PC-9 (cell line): ENCODE results near the gene ART4. TPM values are rescaled to one million over a fixed set of nuclear protein-coding genes. Genes with fewer than 3 reads are reported as not detected.

Experiments used
- BruUV-seq: library from RNA; stranded (reverse); fragments of 400-500 nt; replicated peaks from 2 replicates; lab custom pipeline; 2021; lab: Mats Ljungman, UMichigan
- CTCF ChIA-PET: fragments of 300-600 bp; sonication (Branson Sonifier 250); formaldehyde crosslinking; loops from one replicate; lab custom pipeline; 2022; ENCODE audit warnings: antibody characterized with exemption; lab: Charles Lee
- POLR2A ChIA-PET: fragments of 300-600 bp; sonication (Branson Sonifier 250); formaldehyde crosslinking; loops from one replicate; lab custom pipeline; 2022; ENCODE audit warnings: antibody characterized with exemption; ENCODE audit not compliant: unreplicated experiment; lab: Charles Lee
- DNase-seq, 2 experiments: peaks; one replicate each; pipeline versions ENCODE4 v3.0.0 to v3.0.0-alpha.2; 2015 to 2022; ENCODE audit warnings: mixed read lengths in 1 of 2
- H2AFZ ChIP-seq: fragments of 200-600 bp; sonication (generic); 2 replicates; pipeline ENCODE4 v1.8.1; 2017; ENCODE audit warnings: antibody characterized with exemption
- H3F3A ChIP-seq: fragments of 200-600 bp; sonication (generic); 2 replicates; pipeline ENCODE4 v1.8.1; 2017; ENCODE audit warnings: antibody characterized with exemption, mild to moderate bottlenecking, low read depth; ENCODE audit not compliant: insufficient read depth
- H3K27ac ChIP-seq: fragments of 200-600 bp; sonication (generic); 2 replicates; pipeline ENCODE4 v1.6.1; 2016; ENCODE audit warnings: mixed run types
- H3K27me3 ChIP-seq: fragments of 200-600 bp; sonication (generic); 2 replicates; pipeline ENCODE4 v1.6.1; 2016; ENCODE audit warnings: low read depth, mixed run types; ENCODE audit not compliant: insufficient read depth
- H3K36me3 ChIP-seq: fragments of 200-600 bp; sonication (generic); 2 replicates; pipeline ENCODE4 v1.6.1; 2016; ENCODE audit warnings: low read depth, mixed run types
- H3K4me1 ChIP-seq: fragments of 200-600 bp; sonication (generic); replicated peaks from 2 replicates; pipeline ENCODE4 v1.6.1; 2016; ENCODE audit warnings: mixed run types; ENCODE audit not compliant: insufficient read depth
- H3K4me2 ChIP-seq: fragments of 200-600 bp; sonication (generic); 2 replicates; pipeline ENCODE4 v1.6.1; 2017; ENCODE audit warnings: mixed run types
- H3K4me3 ChIP-seq: fragments of 200-600 bp; sonication (generic); 2 replicates; pipeline ENCODE4 v1.6.1; 2016; ENCODE audit warnings: mixed run types
- H3K79me2 ChIP-seq: fragments of 200-600 bp; sonication (generic); 2 replicates; pipeline ENCODE4 v1.6.1; 2017; ENCODE audit warnings: low read depth, mixed run types
- H3K9me2 ChIP-seq: fragments of 200-600 bp; sonication (generic); 2 replicates; pipeline ENCODE4 v1.8.1; 2017; ENCODE audit warnings: mild to moderate bottlenecking; ENCODE audit not compliant: insufficient read depth
- H3K9me3 ChIP-seq: fragments of 200-600 bp; sonication (generic); 2 replicates; pipeline ENCODE4 v1.8.1; 2016; ENCODE audit warnings: low read depth; ENCODE audit not compliant: insufficient read depth
- H4K20me1 ChIP-seq: fragments of 200-600 bp; sonication (generic); 2 replicates; pipeline ENCODE4 v1.8.1; 2017; ENCODE audit not compliant: insufficient read depth
- CTCF ChIP-seq: fragments of 200-600 bp; sonication (generic); conservative IDR thresholded peaks from 2 replicates; pipeline ENCODE4 v1.6.1; 2017; ENCODE audit warnings: mixed run types, antibody characterized with exemption, mild to moderate bottlenecking, moderate library complexity
- EZH2 ChIP-seq: fragments of 200-600 bp; sonication (generic); IDR thresholded peaks from 2 replicates; pipeline ENCODE4 v1.8.0; 2017; ENCODE audit warnings: antibody characterized with exemption, low read depth
- intact Hi-C: fragments of 100-400 bp; cut with micrococcal nuclease; formaldehyde crosslinking; loops from one replicate; pipeline ENCODE4 v1.10.0; 2022; ENCODE audit not compliant: unreplicated experiment
- total RNA-seq: library from RNA; stranded (reverse); gene quantifications from 2 replicates; pipeline ENCODE4 v1.2.3, GENCODE V29; 2021

ART4 gene
- total RNA-seq, 1 experiment from 2014 or later, result not detected

GRCh38 chr12:14795028-14795448 is 48.3 kb downstream of the ART4 start:
- Histone ChIP-seq H2AFZ (no peak overlapping the region), H3K27ac (no peak overlapping the region), H4K20me1 (no peaks in the 10 kb centered on the region), H3K4me2 (no peak overlapping the region), H3K9me2 (no peaks in the 10 kb centered on the region), H3K79me2 (peaks cover 28% of the 10 kb centered on the region), H3K9me3 (no peaks in the 10 kb centered on the region), H3K4me3 (no peak overlapping the region), H3K36me3 (peaks cover 56% of the 10 kb centered on the region), H3K27me3 (no peaks in the 10 kb centered on the region), H3K4me1 (no peaks in the 10 kb centered on the region), H3F3A (no peaks in the 10 kb centered on the region)
- CTCF ChIA-PET, result no interaction called here
- intact Hi-C loops, result no loop called here
- no TSS peak for BruUV-seq
- TF ChIP-seq CTCF (no peak), EZH2 (no peak)
- DNase-seq, result no peak
- POLR2A ChIA-PET, result interaction anchor here (0.7 kb wide), 1 partner anchor 427 kb away, joined by 13 read pairs; no protein-coding TSS in a partner anchor

GRCh38 chr12:14785568-14785967 is 57.8 kb downstream of the ART4 start:
- no peak overlapping the region for H2AFZ ChIP-seq
- H3K4me2 ChIP-seq, result no peak overlapping the region
- ChIA-PET POLR2A (no interaction called here), CTCF (no interaction called here)
- H3K27ac ChIP-seq, result no peak overlapping the region
- H3K4me3 ChIP-seq, result no peak overlapping the region
- BruUV-seq, result no TSS peak
- H3K9me3 ChIP-seq, result no peaks in the 10 kb centered on the region
- H3K79me2 ChIP-seq, result no peaks in the 10 kb centered on the region
- H3K36me3 ChIP-seq, result peaks cover 23% of the 10 kb centered on the region
- intact Hi-C loops, result no loop called here
- TF ChIP-seq EZH2, result no peak
- peaks cover 12% of the 10 kb centered on the region for H3F3A ChIP-seq
- DNase-seq, result no peak
- no peaks in the 10 kb centered on the region for H3K9me2 ChIP-seq
- H4K20me1 ChIP-seq, result no peaks in the 10 kb centered on the region
- no peaks in the 10 kb centered on the region for H3K4me1 ChIP-seq
- H3K27me3 ChIP-seq, result no peaks in the 10 kb centered on the region

GRCh38 chr12:14784471-14784870 is 58.9 kb downstream of the ART4 start:
- Histone ChIP-seq H3K4me1 (no peaks in the 10 kb centered on the region), H3K4me2 (no peak overlapping the region), H3K36me3 (peaks cover 12% of the 10 kb centered on the region; the same call in 1 of the 2 replicates), H3K4me3 (no peak overlapping the region), H2AFZ (no peak overlapping the region), H3K79me2 (no peaks in the 10 kb centered on the region), H3F3A (peaks cover 12% of the 10 kb centered on the region), H3K27me3 (no peaks in the 10 kb centered on the region), H3K27ac (no peak overlapping the region), H4K20me1 (no peaks in the 10 kb centered on the region), H3K9me3 (no peaks in the 10 kb centered on the region), H3K9me2 (no peaks in the 10 kb centered on the region)
- CTCF ChIA-PET, result no interaction called here
- intact Hi-C loops, result no loop called here
- no peak for DNase-seq
- no TSS peak for BruUV-seq
- POLR2A ChIA-PET, result interaction anchor here (0.6 to 0.7 kb wide), 3 partner anchors 9 to 1946 kb away, joined by 3 to 4 read pairs (median 3); no protein-coding TSS in a partner anchor
- TF ChIP-seq EZH2, result no peak
- no peak for TF ChIP-seq CTCF

GRCh38 chr12:14782756-14783155 is 60.6 kb downstream of the ART4 start:
- CTCF ChIA-PET, result no interaction called here
- BruUV-seq, result no TSS peak

More at GRCh38 chr12:14782756-14783155, 60.6 kb downstream of the ART4 start:
- intact Hi-C loops, result no loop called here
- H3K36me3 ChIP-seq, result no peaks in the 10 kb centered on the region
- POLR2A ChIA-PET, result interaction anchor here (0.7 kb wide), 1 partner anchor 10 kb away, joined by 6 read pairs; no protein-coding TSS in a partner anchor
- H4K20me1 ChIP-seq, result no peaks in the 10 kb centered on the region
- TF ChIP-seq EZH2, result no peak
- no peak for TF ChIP-seq CTCF
- H3K4me3 ChIP-seq, result no peak overlapping the region
- H3K79me2 ChIP-seq, result no peaks in the 10 kb centered on the region
- no peak overlapping the region for H2AFZ ChIP-seq
- H3K9me3 ChIP-seq, result no peaks in the 10 kb centered on the region
- no peaks in the 10 kb centered on the region for H3K9me2 ChIP-seq
- H3F3A ChIP-seq, result peaks cover 17% of the 10 kb centered on the region
- H3K4me2 ChIP-seq, result no peak overlapping the region
- no peak for DNase-seq
- H3K4me1 ChIP-seq, result peaks cover 10% of the 10 kb centered on the region
- H3K27me3 ChIP-seq, result no peaks in the 10 kb centered on the region
- no peak overlapping the region for H3K27ac ChIP-seq
